Spleen (tissue), 7 donors: Measurements from ENCODE around the gene FBXO38.

Source experiments
- CTCF ChIP-seq, 11 experiments: fragments of 200-600 bp in 7 of 11; fragments of 450-650 bp in 4 of 11; sonication (generic) in 4 of 11; IDR thresholded peaks in 8 of 11; conservative IDR thresholded peaks in 3 of 11; 1 replicate in 7 of 11; 2 replicates in 4 of 11; pipeline versions ENCODE4 v1.4.0 to v1.8.0; 2016 to 2021; ENCODE audit warnings: antibody characterized with exemption in 11 of 11, inconsistent platforms in 4 of 11, mild to moderate bottlenecking in 1 of 11
- POLR2A ChIP-seq, 3 donors: fragments of 450-650 bp; IDR thresholded peaks; one replicate each; pipeline ENCODE4 v1.5.1; 2017; ENCODE audit warnings: antibody characterized with exemption in 3 of 3, mild to moderate bottlenecking in 1 of 3
- POLR2AphosphoS5 ChIP-seq, 3 donors: sonication (generic); formaldehyde crosslinking; IDR thresholded peaks; one replicate each; pipeline ENCODE4 v1.5.1; 2017; ENCODE audit warnings: antibody characterized with exemption in 3 of 3
- donor health status: DM: no; HTN: no; CAD: no; lungs with moderate emphysema.
- donor health status: DM: no; HTN: no; CAD: no.
- donor health status: DM: no; HTN: no; CAD: no.

DNA sequence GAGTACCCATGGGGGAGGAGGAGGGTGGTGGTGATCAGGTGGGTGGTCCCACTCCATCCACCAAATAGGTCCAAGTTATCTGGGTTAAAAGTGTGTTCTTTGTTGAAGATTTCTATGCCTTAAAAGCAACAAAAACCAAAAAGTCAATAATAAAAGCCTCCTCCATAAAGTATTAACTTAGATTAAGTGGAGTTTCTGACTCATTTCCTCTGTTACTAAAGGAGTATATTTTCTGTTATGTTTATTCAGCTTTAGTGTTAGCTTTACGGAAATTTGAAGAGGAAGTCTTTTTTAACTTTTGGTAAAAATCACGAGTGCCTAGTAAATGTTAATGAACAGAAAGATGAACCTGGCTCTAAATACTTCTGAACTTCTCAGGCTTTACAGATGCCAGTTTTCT is 17.8 kb downstream of the FBXO38 start:
- no peak for TF ChIP-seq CTCF (IDR thresholded peaks at IDR 0.05 in 8 of 11, conservative IDR thresholded peaks at IDR 0.05 in 3 of 11)
- TF ChIP-seq POLR2A (IDR thresholded peaks at IDR 0.05), result no peak
- TF ChIP-seq POLR2AphosphoS5 (IDR thresholded peaks at IDR 0.05), result no peak
